H1 (cell line): ENCODE data around the gene SH3PXD2A. TPM values are rescaled to one million over a fixed set of nuclear protein-coding genes. Genes with fewer than 3 reads are reported as not detected.

Source experiments
- CTCF ChIA-PET: fragments of 300-600 bp; sonication (Branson Sonifier 250); formaldehyde crosslinking; loops from one replicate; lab custom pipeline; 2021; ENCODE audit not compliant: partially characterized antibody; lab: Charles Lee
- POLR2A ChIA-PET: fragments of 300-600 bp; sonication (Branson Sonifier 250); formaldehyde crosslinking; loops from one replicate; lab custom pipeline; 2021; ENCODE audit warnings: inconsistent platforms; ENCODE audit not compliant: partially characterized antibody; lab: Charles Lee
- DNase-seq, 2 experiments: peaks; one replicate each; pipeline versions ENCODE4 v3.0.0 to v3.0.0-alpha.2; 2010 to 2022; ENCODE audit warnings: low spot score in 2 of 2, low read depth in 1 of 2, mixed read lengths in 1 of 2
- FAIRE-seq: peaks from 2 replicates; lab custom pipeline; 2011; peaks lifted over from hg19 to GRCh38; lab: Jason Lieb, UNC
- H2AFZ ChIP-seq: 2 replicates; pipeline ENCODE4 v1.8.1; 2012; ENCODE audit warnings: low read length, inconsistent platforms
- H2AK5ac ChIP-seq: 2 replicates; pipeline ENCODE4 v1.6.1; 2013; ENCODE audit warnings: low read depth, low read length
- H2BK120ac ChIP-seq: replicated peaks from 2 replicates; pipeline ENCODE3; 2013; ENCODE audit warnings: low read depth, low read length, inconsistent platforms
- H2BK12ac ChIP-seq: 2 replicates; pipeline ENCODE4 v1.6.1; 2013; ENCODE audit warnings: low read depth, low read length
- H2BK15ac ChIP-seq: 2 replicates; pipeline ENCODE4 v1.6.1; 2013; ENCODE audit warnings: low read length
- H2BK20ac ChIP-seq: 2 replicates; pipeline ENCODE4 v1.6.1; 2013; ENCODE audit warnings: low read length
- H2BK5ac ChIP-seq: 2 replicates; pipeline ENCODE4 v1.6.1; 2013; ENCODE audit warnings: low read depth, low read length
- H3K14ac ChIP-seq: 2 replicates; pipeline ENCODE4 v1.6.1; 2013; ENCODE audit warnings: inconsistent platforms; ENCODE audit not compliant: insufficient read length
- H3K18ac ChIP-seq: 2 replicates; pipeline ENCODE4 v1.6.1; 2013; ENCODE audit warnings: low read length; ENCODE audit errors: extremely low read depth
- H3K23ac ChIP-seq: 2 replicates; pipeline ENCODE4 v1.6.1; 2013; ENCODE audit warnings: inconsistent platforms; ENCODE audit not compliant: insufficient read length
- H3K23me2 ChIP-seq: 2 replicates; pipeline ENCODE4 v1.6.1; 2013; ENCODE audit warnings: low read depth, low read length
- H3K27ac ChIP-seq: 2 replicates; pipeline ENCODE4 v1.6.1; 2011; ENCODE audit warnings: low read depth, low read length, inconsistent platforms
- H3K27me3 ChIP-seq, 4 experiments: replicated peaks in 1 of 4; 1 replicate in 1 of 4; 2 replicates in 3 of 4; pipeline versions ENCODE4 v1.6.1 to v1.8.1; 2011 to 2013; ENCODE audit warnings: low read length in 3 of 4, mild to moderate bottlenecking in 3 of 4, inconsistent platforms in 2 of 4, mixed read lengths in 2 of 4, moderate library complexity in 1 of 4; ENCODE audit not compliant: control insufficient read depth in 3 of 4, insufficient read depth in 3 of 4; ENCODE audit errors: extremely low read depth in 1 of 4
- H3K36me3 ChIP-seq, 4 experiments: 2 replicates each; pipeline versions ENCODE4 v1.6.1 to v1.8.1; 2011 to 2013; ENCODE audit warnings: mild to moderate bottlenecking in 4 of 4, low read length in 3 of 4, moderate library complexity in 2 of 4, control low read depth in 1 of 4, inconsistent platforms in 1 of 4; ENCODE audit not compliant: insufficient read depth in 4 of 4, control insufficient read depth in 2 of 4
- H3K4ac ChIP-seq: replicated peaks from 2 replicates; pipeline ENCODE3; 2013; ENCODE audit warnings: low read length, low read depth, mixed read lengths, inconsistent platforms; ENCODE audit not compliant: insufficient read length
- H3K4me1 ChIP-seq, 4 experiments: replicated peaks in 1 of 4; 1 replicate in 1 of 4; 2 replicates in 3 of 4; pipeline versions ENCODE4 v1.6.1 to v1.8.1; 2011 to 2013; ENCODE audit warnings: low read length in 3 of 4, inconsistent platforms in 2 of 4, mixed read lengths in 1 of 4; ENCODE audit not compliant: insufficient read depth in 4 of 4, control insufficient read depth in 3 of 4
- H3K4me2 ChIP-seq, 2 experiments: 2 replicates each; pipeline versions ENCODE4 v1.6.1 to v1.8.1; 2011 to 2013; ENCODE audit warnings: low read depth in 2 of 2, low read length in 2 of 2, control low read depth in 1 of 2, inconsistent platforms in 1 of 2, mild to moderate bottlenecking in 1 of 2; ENCODE audit not compliant: insufficient read depth in 1 of 2
- H3K4me3 ChIP-seq, 4 experiments: fragments of 200-600, 300-600 bp in 1 of 4; sonication (generic), shearing (Covaris generic), sonication (Bioruptor Twin) in 1 of 4; 2 replicates each; pipeline versions ENCODE4 v1.5.1 to v1.8.1; 2011 to 2016; ENCODE audit warnings: low read length in 4 of 4, low read depth in 3 of 4, control low read depth in 2 of 4, inconsistent platforms in 2 of 4, mild to moderate bottlenecking in 2 of 4, mixed read lengths in 1 of 4, moderate library complexity in 1 of 4; ENCODE audit not compliant: insufficient read depth in 2 of 4; ENCODE audit errors: extremely low read depth in 1 of 4
- H3K56ac ChIP-seq: replicated peaks from 2 replicates; pipeline ENCODE3; 2013; ENCODE audit warnings: low read depth, mild to moderate bottlenecking, mixed read lengths, low read length, inconsistent platforms; ENCODE audit not compliant: insufficient read length
- H3K79me1 ChIP-seq: 2 replicates; pipeline ENCODE4 v1.6.1; 2013; ENCODE audit warnings: low read depth, low read length, control low read depth
- H3K79me2 ChIP-seq, 2 experiments: 2 replicates each; pipeline versions ENCODE4 v1.6.1 to v1.8.1; 2012 to 2013; ENCODE audit warnings: low read length in 2 of 2, mild to moderate bottlenecking in 2 of 2, inconsistent platforms in 1 of 2; ENCODE audit not compliant: insufficient read depth in 2 of 2, control insufficient read depth in 1 of 2
- H3K9ac ChIP-seq, 4 experiments: replicated peaks in 1 of 4; 1 replicate in 1 of 4; 2 replicates in 3 of 4; pipeline versions ENCODE4 v1.6.1 to v1.8.1; 2011 to 2013; ENCODE audit warnings: low read depth in 3 of 4, low read length in 3 of 4, control low read depth in 2 of 4, mild to moderate bottlenecking in 2 of 4, moderate library complexity in 2 of 4, inconsistent platforms in 1 of 4; ENCODE audit errors: extremely low read depth in 1 of 4
- H3K9me3 ChIP-seq, 2 experiments: 2 replicates each; pipeline versions ENCODE4 v1.6.1 to v1.8.1; 2012 to 2013; ENCODE audit warnings: mild to moderate bottlenecking in 2 of 2, moderate library complexity in 2 of 2, control low read depth in 1 of 2, inconsistent platforms in 1 of 2, low read depth in 1 of 2, low read length in 1 of 2, mixed read lengths in 1 of 2; ENCODE audit not compliant: insufficient read depth in 2 of 2
- H4K20me1 ChIP-seq, 2 experiments: replicated peaks in 1 of 2; 2 replicates each; pipeline versions ENCODE3 to v1.8.1; 2011 to 2013; ENCODE audit warnings: inconsistent platforms in 2 of 2, low read length in 2 of 2, mild to moderate bottlenecking in 1 of 2; ENCODE audit not compliant: insufficient read depth in 2 of 2, control insufficient read depth in 1 of 2
- H4K5ac ChIP-seq: 2 replicates; pipeline ENCODE4 v1.6.1; 2013; ENCODE audit warnings: low read length, low read depth, mixed read lengths, inconsistent platforms; ENCODE audit not compliant: insufficient read length
- H4K8ac ChIP-seq: 2 replicates; pipeline ENCODE4 v1.8.0; 2013; ENCODE audit warnings: mild to moderate bottlenecking, moderate library complexity, low read length, inconsistent platforms; ENCODE audit not compliant: insufficient read depth; ENCODE audit errors: extremely low read depth
- H4K91ac ChIP-seq: replicated peaks from 2 replicates; pipeline ENCODE3; 2013; ENCODE audit warnings: low read length, mixed read lengths, inconsistent platforms; ENCODE audit not compliant: insufficient read length
- MAX ChIP-seq: IDR thresholded peaks from 2 replicates; pipeline ENCODE4 v1.6.1; 2012; ENCODE audit warnings: inconsistent platforms
- NRF1 ChIP-seq: IDR thresholded peaks from 2 replicates; pipeline ENCODE4 v1.6.1; 2011; ENCODE audit warnings: mild to moderate bottlenecking, low read depth, low read length, improper control_type of control experiment
- POLR2AphosphoS5 ChIP-seq: IDR thresholded peaks from 2 replicates; pipeline ENCODE4 v1.6.1; 2011; ENCODE audit warnings: low read depth, low read length
- RBBP5 ChIP-seq: IDR thresholded peaks from 2 replicates; pipeline ENCODE4 v1.7.1; 2012; ENCODE audit warnings: low read depth, mild to moderate bottlenecking, inconsistent platforms, low read length, moderate library complexity, borderline replicate concordance
- SAP30 ChIP-seq: fragments of 300-600 bp; sonication (generic); IDR thresholded peaks from 2 replicates; pipeline ENCODE4 v1.7.1; 2012; ENCODE audit warnings: low read length, moderate library complexity, mild to moderate bottlenecking, inconsistent platforms; ENCODE audit not compliant: insufficient read depth, insufficient replicate concordance
- SP2 ChIP-seq: IDR thresholded peaks from 2 replicates; pipeline ENCODE4 v1.6.1; 2012; ENCODE audit warnings: mild to moderate bottlenecking, low read length, inconsistent platforms
- TAF1 ChIP-seq: IDR thresholded peaks from 2 replicates; pipeline ENCODE4 v1.6.1; 2011; ENCODE audit warnings: mild to moderate bottlenecking, low read depth, low read length
- TCF12 ChIP-seq: IDR thresholded peaks from 2 replicates; pipeline ENCODE4 v1.6.1; 2011; ENCODE audit warnings: low read depth, mild to moderate bottlenecking, low read length
- USF2 ChIP-seq: IDR thresholded peaks from 2 replicates; pipeline ENCODE4 v1.6.1; 2011; ENCODE audit warnings: low read length, improper control_type of control experiment
- WGBS, 2 experiments: shearing (Covaris generic) in 1 of 2; methylation state at CpG; one replicate each; pipeline versions ENCODE4 v1.1.6 to v1.1.7; 2013 to 2015; ENCODE audit warnings: low lambda C conversion rate in 2 of 2, mixed read lengths in 2 of 2, inconsistent platforms in 1 of 2, low coverage in 1 of 2, missing lambda C conversion rate in 1 of 2; ENCODE audit not compliant: insufficient replicate concordance in 2 of 2, insufficient coverage in 1 of 2, insufficient read length in 1 of 2; ENCODE audit errors: extremely low coverage in 1 of 2, missing lambda C conversion rate in 1 of 2; 5-methylcytosine and 5-hydroxymethylcytosine counted together
- polyA plus RNA-seq, 7 experiments: library from polyadenylated mRNA; depleted of rRNA in 3 of 7; stranded (reverse) in 5 of 7; unstranded in 2 of 7; fragments of >200 nt in 5 of 7; fragments of 200-250 nt in 2 of 7; gene quantifications; 1 replicate in 5 of 7; 2 replicates in 1 of 7; 4 replicates in 1 of 7; pipeline versions ENCODE4 v1.2.1 to v1.2.3, GENCODE V29; 2011 to 2013; ENCODE audit warnings: missing spikeins in 2 of 7, mixed read lengths in 2 of 7
- total RNA-seq: library from RNA; stranded (reverse); fragmentation: NEBNext Ultra II Directional; extraction: Animal tissue kit (Norgen Biotek cat#: 25700); gene quantifications from 2 replicates; pipeline ENCODE4 v1.2.1, GENCODE V29; 2021

SH3PXD2A gene
- total and polyA plus RNA-seq, 2 of the 8 experiments (the other 6 are each of a cell fraction or from before 2014, with no cell fraction given), result 5.4 to 16.3 TPM

- Histone ChIP-seq H3K4me1 (peaks cover 8 to 35% (median 27%) of the 10 kb centered on the region in 4 experiments), H3K14ac (no peak overlapping the region), H3K36me3 (no peaks in the 10 kb centered on the region), H2BK20ac (peak overlapping the region; percentile 75; the same call in 1 of the 2 replicates), H2BK120ac (peak overlapping the region; percentile 57), H3K56ac (no peak overlapping the region), H3K27ac (peak overlapping the region; percentile 32; the same call in 1 of the 2 replicates)
- WGBS, 2 experiments, result 91% methylated on average over 10 of the region's 10 CpGs; no CpG with 5 or more reads in 1 of the 2 experiments
- CTCF ChIA-PET, result interaction anchor here (0.9 to 10.0 kb wide), 17 partner anchors 8 to 75 kb away, joined by 3 to 95 read pairs (median 8); no protein-coding TSS in a partner anchor
- TF ChIP-seq POLR2AphosphoS5 (no peak), NRF1 (no peak), TAF1 (no peak), RBBP5 (no peak), MAX (no peak), SP2 (no peak), TCF12 (no peak), SAP30 (no peak), USF2 (no peak)
- TF ChIP-seq, all 59 proteins: peak for 0
- H3K4me2 ChIP-seq, result peak overlapping the region in 1 of 2 experiments; percentile 39; a peak in 3 of 4 replicates
- H2BK12ac ChIP-seq, result peak overlapping the region; percentile 94
- H3K23ac ChIP-seq, result no peak overlapping the region
- no peak overlapping the region for H4K8ac ChIP-seq
- 0 out of 2 replicates have a peak overlapping the region, but pooled peaks have one; percentile 43 for H2AK5ac ChIP-seq
- no peak overlapping the region for H3K4me3 ChIP-seq
- H3K27me3 ChIP-seq, result no peaks in the 10 kb centered on the region
- no peaks in the 10 kb centered on the region for H3K23me2 ChIP-seq
- H4K91ac ChIP-seq, result peak overlapping the region; percentile 88
- peak overlapping the region; percentile 90; the same call in 1 of the 2 replicates for H2BK5ac ChIP-seq
- H4K5ac ChIP-seq, result no peak overlapping the region
- peak overlapping the region; percentile 88 for H3K18ac ChIP-seq
- no peaks in the 10 kb centered on the region for H4K20me1 ChIP-seq
- DNase-seq, result no peak
- POLR2A ChIA-PET, result interaction anchor here (0.6 to 4.0 kb wide), 7 partner anchors 10 to 402 kb away, joined by 3 to 20 read pairs (median 5); no protein-coding TSS in a partner anchor
- H3K9me3 ChIP-seq, result no peaks in the 10 kb centered on the region
- no peak overlapping the region for H3K4ac ChIP-seq
- no peaks in the 10 kb centered on the region; a peak in 1 of 4 replicates for H3K79me2 ChIP-seq
- FAIRE-seq, result no peak
- H2BK15ac ChIP-seq, result peak overlapping the region; percentile 62; the same call in 1 of the 2 replicates
- H2AFZ ChIP-seq, result no peak overlapping the region
- H3K79me1 ChIP-seq, result peaks cover 4% of the 10 kb centered on the region; the same call in 1 of the 2 replicates
- H3K9ac ChIP-seq, result no peak overlapping the region
These were observed 218.4 kb downstream of the SH3PXD2A start for GRCh38 chr10:103637011-103637410.
